Stimulated activated CD8-positive, alpha-beta memory T cell treated with anti-CD3 and anti-CD28 coated beads, Interleukin-15, amount 100 ng/mL, for 24 hours (primary cell): ENCODE results near the gene HAUS6.
"Not testable (repeated sequence)": the region's sequence is repeated elsewhere in the genome, so short reads cannot be mapped to it uniquely, and the experiment has no call there.

Experiments
- DNase-seq: peaks from one replicate; pipeline ENCODE4 v3.0.0-alpha.2; 2020; ENCODE audit warnings: low read depth

The HAUS6 gene

GRCh38 chr9:19117039-19117716 lies 14.5 kb upstream of the HAUS6 start:
- no peak for DNase-seq

GRCh38 chr9:19116107-19116790 lies 13.5 kb upstream of the HAUS6 start:
- DNase-seq = no peak

DNA sequence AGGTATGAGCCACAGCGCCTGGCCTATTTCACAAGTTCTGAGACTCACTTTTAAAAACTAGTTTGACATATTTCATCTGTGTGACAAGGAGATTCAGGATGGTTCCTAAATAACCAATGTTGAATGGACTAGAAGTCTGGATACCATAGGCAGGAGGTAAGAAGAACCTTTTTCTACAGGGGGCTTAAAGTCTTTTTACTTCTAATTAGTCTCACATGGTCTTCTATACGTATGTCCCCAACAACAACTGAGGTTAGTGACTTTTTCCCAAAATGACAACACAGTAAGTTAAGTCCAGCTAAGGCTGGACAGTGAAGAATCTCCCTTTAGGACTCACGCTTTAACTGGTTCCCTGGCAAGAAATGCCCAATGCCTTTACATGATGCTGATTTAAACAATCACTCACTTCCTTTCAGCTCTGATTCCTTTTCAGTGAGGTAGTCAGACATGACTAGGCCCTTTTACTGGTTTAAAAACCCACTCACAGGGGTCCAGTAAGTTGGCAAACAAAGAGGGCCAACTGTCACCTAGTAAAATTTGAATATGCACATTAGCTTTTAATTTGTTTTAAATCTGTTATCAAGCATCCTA lies 12.1 kb upstream of the HAUS6 start:
- no peak for DNase-seq

- DNase-seq = no peak
These were observed 11.4 kb upstream of the HAUS6 start for GRCh38 chr9:19113964-19114679.

- DNase-seq = not testable (repeated sequence)
These were observed 10.4 kb upstream of the HAUS6 start for GRCh38 chr9:19113064-19113611.

DNA sequence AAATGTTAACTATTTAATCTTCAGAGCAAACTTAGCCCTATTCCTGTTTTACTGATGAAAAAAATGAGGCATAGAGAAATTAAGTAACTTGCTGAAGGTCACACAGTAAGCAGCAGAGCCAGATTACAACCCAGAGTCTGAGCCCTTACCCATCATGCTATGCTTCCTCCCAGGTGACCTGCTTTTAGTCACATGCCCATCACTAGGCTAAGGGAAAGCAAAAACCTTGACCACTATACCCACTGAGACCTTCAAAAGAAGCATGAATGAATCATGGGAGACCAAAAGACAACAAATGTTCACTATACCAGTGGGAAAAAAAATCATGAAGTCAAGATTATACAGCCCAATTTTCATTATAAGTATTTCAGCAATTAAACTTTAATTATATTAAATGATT lies 5.3 kb upstream of the HAUS6 start:
- no peak for DNase-seq

- DNase-seq = no peak
These were observed 2.0 kb upstream of the HAUS6 start for GRCh38 chr9:19104515-19105282.

DNA sequence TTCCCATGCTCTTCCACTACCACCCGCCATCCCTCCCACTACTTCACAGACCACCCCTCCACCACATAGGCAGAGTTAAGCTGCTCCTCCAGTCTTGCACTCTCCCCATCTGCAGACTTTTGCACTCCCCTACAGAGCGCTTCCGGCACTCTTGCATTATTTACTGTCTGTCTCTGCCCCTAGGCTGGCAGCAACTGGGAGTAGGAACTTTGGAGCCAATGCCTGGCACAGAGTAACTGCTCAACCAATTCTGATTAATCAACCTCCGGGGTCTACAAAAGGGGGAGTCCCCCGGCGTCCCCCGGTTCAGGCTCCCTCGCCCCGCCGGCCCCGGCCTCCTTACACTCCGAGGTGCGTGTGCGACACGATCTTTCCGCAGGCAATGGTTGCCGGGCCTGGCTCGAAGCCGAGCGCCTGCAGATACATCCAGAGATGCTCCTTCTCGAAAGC lies 498 bp downstream of the HAUS6 start:
- DNase-seq = no peak

DNA sequence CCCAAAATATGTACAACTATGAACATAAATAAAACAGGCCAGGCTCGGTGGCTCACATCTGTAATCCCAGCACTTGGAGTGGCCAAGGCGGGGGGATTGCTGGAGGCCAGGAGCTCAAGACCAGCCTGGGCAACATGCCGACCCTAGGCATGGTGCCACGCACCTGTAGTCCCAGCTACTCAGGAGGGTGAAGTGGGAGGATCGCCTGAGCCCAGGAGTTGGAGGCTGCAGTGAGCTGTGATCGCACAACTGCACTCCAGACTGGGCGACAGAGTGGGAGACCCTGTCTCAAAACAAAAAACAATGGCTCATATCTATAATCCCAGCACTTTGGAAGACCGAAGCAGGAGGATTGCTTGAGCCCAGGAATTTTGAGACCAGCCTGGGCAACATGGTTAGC lies 1.5 kb downstream of the HAUS6 start:
- DNase-seq = no peak

DNA sequence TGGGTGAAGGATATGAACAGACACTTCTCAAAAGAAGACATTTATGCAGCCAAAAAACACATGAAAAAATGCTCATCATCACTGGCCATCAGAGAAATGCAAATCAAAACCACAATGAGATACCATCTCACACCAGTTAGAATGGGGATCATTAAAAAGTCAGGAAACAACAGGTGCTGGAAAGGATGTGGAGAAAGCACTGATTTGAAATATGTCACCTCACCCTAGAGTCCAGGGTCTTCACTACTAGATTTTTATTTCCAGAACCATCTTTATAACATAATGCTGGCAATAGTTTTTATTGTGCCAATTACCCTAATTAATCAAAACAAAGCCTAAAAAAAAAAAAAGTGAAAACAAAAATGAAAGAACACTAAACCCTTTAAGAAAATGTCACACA lies 5.3 kb downstream of the HAUS6 start:
- not testable (repeated sequence) for DNase-seq

GRCh38 chr9:19087106-19088000 lies 15.4 kb downstream of the HAUS6 start:
- DNase-seq = no peak

DNA sequence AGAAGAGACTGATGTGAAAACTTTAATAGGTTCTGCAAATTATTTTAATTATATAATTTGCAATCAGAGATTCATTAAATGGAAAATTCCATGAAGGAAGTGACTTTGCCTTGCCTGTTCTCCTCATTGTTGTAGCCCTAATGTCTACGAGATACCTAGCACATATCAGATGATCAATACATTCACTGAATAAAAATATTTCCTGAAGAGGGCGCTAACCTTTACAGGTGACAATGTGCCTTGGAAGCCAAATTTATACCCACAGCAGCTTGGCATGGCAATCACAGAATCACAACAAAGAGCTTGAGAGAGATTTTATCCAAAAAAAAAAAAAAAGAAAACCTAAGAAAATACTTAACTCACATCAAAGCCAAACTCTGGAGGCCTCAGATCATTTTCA lies 17.4 kb downstream of the HAUS6 start:
- DNase-seq = no peak

GRCh38 chr9:19074836-19075235 lies 27.9 kb downstream of the HAUS6 start:
- no peak for DNase-seq

DNA sequence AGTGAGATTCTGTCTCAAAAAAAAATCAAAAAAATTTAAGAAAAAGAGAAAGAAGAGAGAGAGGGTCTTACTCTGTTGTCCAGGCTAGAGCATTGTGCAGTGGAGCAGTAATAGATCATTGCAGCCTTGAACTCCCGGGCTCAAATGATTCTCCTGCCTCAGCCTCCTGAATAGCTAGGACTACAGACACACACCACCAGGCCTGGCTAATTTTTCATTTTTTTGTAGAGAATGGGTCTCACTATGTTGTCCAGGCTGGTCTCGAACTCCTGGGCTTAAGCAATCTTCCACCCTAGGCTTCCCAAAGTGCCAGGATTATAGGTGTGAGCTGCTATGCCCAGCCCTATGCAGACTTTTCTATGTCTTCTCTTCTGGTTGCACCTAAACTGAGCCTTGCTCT lies 28.5 kb downstream of the HAUS6 start:
- DNase-seq = no peak

DNA sequence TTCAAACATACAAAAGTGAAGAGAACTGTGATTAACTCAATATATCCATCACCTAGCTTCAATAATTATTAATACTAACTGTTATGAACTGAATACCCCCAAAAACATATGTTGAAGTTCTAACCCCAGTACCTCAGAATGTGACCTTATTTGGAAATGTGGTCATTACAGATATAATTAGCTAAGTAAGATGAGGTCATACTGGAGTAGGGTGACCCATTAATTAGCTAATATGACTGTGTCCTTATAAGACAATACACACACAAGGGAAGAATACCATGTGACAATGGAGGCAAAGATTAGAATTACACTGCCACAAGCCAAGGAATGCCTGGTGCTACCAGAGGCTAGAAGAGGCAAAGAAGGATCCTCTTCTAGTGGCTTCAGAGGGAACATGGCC lies 45.7 kb downstream of the HAUS6 start:
- no peak for DNase-seq

GRCh38 chr9:19050637-19051591 lies 51.8 kb downstream of the HAUS6 start:
- no peak for DNase-seq

DNA sequence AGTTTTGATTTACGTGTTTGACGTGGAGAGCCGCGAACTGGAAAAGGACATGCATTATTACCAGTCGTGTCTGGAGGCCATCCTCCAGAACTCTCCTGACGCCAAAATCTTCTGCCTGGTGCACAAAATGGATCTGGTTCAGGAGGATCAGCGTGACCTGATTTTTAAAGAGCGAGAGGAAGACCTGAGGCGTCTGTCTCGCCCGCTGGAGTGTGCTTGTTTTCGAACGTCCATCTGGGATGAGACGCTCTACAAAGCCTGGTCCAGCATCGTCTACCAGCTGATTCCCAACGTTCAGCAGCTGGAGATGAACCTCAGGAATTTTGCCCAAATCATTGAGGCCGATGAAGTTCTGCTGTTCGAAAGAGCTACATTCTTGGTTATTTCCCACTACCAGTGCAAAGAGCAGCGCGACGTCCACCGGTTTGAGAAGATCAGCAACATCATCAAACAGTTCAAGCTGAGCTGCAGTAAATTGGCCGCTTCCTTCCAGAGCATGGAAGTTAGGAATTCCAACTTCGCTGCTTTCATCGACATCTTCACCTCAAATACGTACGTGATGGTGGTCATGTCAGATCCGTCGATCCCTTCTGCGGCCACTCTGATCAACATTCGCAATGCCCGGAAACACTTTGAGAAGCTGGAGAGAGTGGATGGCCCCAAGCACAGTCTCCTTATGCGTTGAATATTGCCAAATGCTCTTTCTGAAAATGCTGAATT lies 52.6 kb downstream of the HAUS6 start:
- no peak for DNase-seq

- DNase-seq = peak; percentile 83
These were observed 53.5 kb downstream of the HAUS6 start, which contains the start of gene RRAGA for GRCh38 chr9:19048966-19049916. Gene RRAGA, plus strand, starts transcription at chr9:19049427. Its CDS starts 233 bp downstream, at chr9:19049660.
